Activated naive CD4-positive, alpha-beta T cell treated with anti-CD3 and anti-CD28 coated beads, Interleukin-2, amount 50 U/mL, for 24 hours (primary cell): ENCODE measurements around the gene ERN1.
A peak's percentile ranks its signal among the peaks of the same experiment; 100 is the strongest.

Source experiments
- H3K27ac Mint-ChIP-seq: one replicate; pipeline ENCODE4 v1.8.0; 2021; ENCODE audit warnings: mild to moderate bottlenecking, mixed read lengths
- H3K27me3 Mint-ChIP-seq: one replicate; pipeline ENCODE4 v1.8.0; 2021; ENCODE audit warnings: mixed read lengths
- H3K36me3 Mint-ChIP-seq: one replicate; pipeline ENCODE4 v1.8.0; 2021; ENCODE audit warnings: mixed read lengths
- H3K4me1 Mint-ChIP-seq: one replicate; pipeline ENCODE4 v1.8.0; 2021; ENCODE audit warnings: mixed read lengths
- H3K4me3 Mint-ChIP-seq: one replicate; pipeline ENCODE4 v1.8.0; 2021; ENCODE audit warnings: mild to moderate bottlenecking, mixed read lengths
- H3K9me3 Mint-ChIP-seq: one replicate; pipeline ENCODE4 v1.8.0; 2021; ENCODE audit warnings: mixed read lengths

The ERN1 gene

DNA sequence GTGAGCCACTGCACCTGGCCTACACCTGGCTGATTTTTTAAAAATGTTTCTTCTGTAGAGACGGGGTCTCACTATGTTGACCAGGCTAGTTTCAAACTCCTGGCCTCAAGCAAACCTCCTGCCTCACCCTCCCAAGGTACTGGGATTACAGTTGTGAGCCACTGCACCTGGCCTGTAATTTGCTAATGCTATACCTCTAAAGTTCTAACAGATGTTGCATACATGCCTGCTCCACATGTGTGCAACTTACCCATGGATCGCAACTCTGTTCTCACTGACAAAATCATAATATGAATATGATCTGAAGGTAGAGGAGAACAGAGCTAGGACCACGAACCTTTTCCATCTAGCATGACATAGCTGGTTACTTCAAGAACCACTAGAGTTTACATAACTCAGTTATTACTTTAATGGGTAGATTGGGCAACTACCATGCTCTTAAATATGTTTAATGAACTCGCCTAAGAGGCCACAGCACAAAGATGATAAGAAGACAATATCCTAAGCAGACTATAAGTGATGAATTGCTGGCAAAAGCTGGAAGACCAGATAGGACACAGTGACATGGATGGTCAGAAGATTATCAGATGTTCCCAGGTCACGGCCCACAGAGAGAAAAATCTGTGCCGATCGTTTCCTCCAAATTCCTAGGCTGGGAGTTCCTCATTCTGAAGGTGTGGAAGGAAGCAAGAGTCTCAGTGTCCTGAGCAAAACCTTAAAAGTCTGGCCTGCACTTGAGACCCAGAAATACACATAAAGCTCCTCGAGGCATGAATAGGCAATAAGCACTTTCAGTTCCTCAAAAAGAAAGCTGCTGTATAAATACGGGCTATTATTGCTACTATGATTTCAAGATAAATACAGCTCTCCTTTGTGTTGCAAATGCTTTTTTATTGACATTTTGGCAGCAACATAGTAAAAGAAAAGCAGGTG lies 55.9 kb downstream of the ERN1 start:
- peaks cover 38% of the 10 kb centered on the region for H3K36me3 Mint-ChIP-seq
- no peaks in the 10 kb centered on the region for H3K4me1 Mint-ChIP-seq
- H3K4me3 Mint-ChIP-seq = no peak overlapping the region
- H3K9me3 Mint-ChIP-seq = peaks cover 4% of the 10 kb centered on the region
- no peak overlapping the region for H3K27ac Mint-ChIP-seq
- H3K27me3 Mint-ChIP-seq = no peaks in the 10 kb centered on the region

DNA sequence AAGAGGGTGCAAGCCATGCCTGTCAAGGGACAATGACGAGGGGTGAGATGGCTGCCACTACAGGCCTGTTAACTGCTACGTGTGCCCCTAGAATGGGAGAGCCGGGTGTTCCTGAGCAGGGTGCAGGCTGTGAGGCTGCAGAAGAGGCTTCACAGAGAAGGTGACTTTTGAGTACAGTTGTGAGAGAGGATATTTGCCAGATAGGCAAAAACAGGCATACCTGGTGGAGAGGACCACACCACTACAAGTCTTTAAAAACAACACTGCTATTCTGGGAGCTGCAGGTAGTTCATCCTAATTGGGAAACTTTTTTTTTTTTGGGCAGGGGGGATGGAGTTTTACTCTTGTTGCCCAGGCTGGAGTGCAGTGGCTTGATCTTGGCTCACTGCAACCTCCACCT lies 58.8 kb downstream of the ERN1 start:
- no peak overlapping the region for H3K27ac Mint-ChIP-seq
- no peak overlapping the region for H3K4me3 Mint-ChIP-seq
- H3K9me3 Mint-ChIP-seq = peaks cover 8% of the 10 kb centered on the region
- no peaks in the 10 kb centered on the region for H3K27me3 Mint-ChIP-seq
- peaks cover 48% of the 10 kb centered on the region for H3K36me3 Mint-ChIP-seq
- H3K4me1 Mint-ChIP-seq = peaks cover 19% of the 10 kb centered on the region

DNA sequence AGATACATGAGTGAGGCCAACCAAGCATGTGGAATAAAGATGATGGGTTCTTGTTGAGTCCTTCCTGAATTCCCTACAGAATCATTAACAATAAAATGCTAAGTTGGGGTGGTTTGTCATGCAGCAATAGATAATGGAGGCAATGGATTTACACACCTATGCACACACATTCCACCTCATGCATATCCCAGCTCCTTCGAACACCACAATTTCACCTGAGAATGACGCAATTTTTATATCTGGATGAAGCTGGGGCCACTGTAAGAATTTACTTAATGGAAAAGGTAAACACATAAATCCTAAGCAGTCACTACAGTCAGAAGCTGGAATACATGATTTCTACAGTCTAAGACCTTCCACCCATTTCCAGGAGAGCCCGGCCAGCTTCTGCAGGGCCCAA lies 59.7 kb downstream of the ERN1 start:
- H3K4me1 Mint-ChIP-seq = peaks cover 26% of the 10 kb centered on the region
- no peaks in the 10 kb centered on the region for H3K27me3 Mint-ChIP-seq
- no peak overlapping the region for H3K4me3 Mint-ChIP-seq
- H3K27ac Mint-ChIP-seq = no peak overlapping the region
- H3K9me3 Mint-ChIP-seq = peaks cover 8% of the 10 kb centered on the region
- peaks cover 44% of the 10 kb centered on the region for H3K36me3 Mint-ChIP-seq

DNA sequence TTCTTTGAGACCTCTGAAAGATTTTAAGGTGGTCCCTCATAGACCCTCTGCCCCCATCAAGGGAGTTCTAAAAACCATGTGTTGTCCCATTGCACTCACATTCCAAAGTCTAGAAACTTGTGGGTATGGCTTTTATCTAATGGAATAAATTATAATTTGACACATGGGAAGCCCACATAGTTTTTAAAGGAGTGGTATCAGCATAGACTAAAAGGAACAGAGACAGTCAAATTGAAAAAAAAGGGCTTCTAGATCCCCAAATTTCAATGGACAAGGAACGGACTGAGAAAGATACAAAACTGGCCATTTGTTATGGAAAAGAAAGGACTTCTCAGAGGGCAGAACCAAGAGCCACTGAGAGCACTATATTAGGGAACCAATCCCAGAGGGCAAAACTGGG lies 60.8 kb downstream of the ERN1 start:
- Mint-ChIP-seq H3K27me3 (no peaks in the 10 kb centered on the region), H3K9me3 (peaks cover 8% of the 10 kb centered on the region), H3K27ac (peak overlapping the region; percentile 35), H3K4me1 (peaks cover 35% of the 10 kb centered on the region), H3K4me3 (no peak overlapping the region), H3K36me3 (peaks cover 45% of the 10 kb centered on the region)

DNA sequence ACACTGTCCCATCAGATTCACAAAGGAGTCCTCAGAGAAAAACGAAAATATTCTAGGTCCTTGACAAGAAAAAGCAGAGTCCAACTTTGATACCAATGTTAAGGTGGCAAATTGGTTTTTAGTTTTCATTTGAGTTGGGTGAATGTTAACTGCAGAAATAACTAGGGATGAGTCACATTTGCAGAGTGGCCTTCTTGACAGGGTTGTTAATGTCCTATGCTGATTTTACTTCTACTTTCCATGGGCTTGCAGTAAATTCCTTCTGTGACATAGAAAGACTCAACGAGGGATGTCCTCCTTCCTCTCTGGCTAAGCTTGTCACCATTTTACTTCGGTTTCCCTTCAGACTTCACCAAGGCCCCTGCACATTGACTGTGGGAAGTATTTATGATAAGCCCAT lies 62.3 kb downstream of the ERN1 start:
- Mint-ChIP-seq H3K4me3 (peak overlapping the region; percentile 47), H3K9me3 (peaks cover 8% of the 10 kb centered on the region), H3K36me3 (peaks cover 43% of the 10 kb centered on the region), H3K27me3 (no peaks in the 10 kb centered on the region), H3K4me1 (peaks cover 48% of the 10 kb centered on the region), H3K27ac (peak overlapping the region; percentile 79)

DNA sequence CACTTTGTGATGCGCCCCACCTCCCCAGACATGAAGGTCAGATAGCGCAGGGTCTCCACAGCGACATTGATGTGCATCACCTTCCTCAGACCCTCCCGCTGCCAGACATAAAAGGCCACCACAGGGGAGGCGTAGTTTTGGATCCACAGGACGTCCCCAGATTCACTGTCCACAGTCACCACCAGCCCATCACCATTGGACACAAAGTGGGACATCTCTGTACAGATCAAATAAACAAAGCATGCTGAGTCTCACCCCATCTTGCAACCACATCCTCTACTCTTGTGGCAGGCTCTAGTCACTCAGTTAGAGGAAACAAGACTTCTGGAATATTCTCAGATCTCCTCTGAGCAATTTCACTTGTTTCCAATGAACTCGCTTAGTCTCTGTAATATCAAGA lies 63.2 kb downstream of the ERN1 start:
- Mint-ChIP-seq H3K27me3 (no peaks in the 10 kb centered on the region), H3K27ac (peak overlapping the region; percentile 88), H3K36me3 (peaks cover 37% of the 10 kb centered on the region), H3K4me1 (peaks cover 48% of the 10 kb centered on the region), H3K9me3 (peaks cover 8% of the 10 kb centered on the region), H3K4me3 (peak overlapping the region; percentile 56)

DNA sequence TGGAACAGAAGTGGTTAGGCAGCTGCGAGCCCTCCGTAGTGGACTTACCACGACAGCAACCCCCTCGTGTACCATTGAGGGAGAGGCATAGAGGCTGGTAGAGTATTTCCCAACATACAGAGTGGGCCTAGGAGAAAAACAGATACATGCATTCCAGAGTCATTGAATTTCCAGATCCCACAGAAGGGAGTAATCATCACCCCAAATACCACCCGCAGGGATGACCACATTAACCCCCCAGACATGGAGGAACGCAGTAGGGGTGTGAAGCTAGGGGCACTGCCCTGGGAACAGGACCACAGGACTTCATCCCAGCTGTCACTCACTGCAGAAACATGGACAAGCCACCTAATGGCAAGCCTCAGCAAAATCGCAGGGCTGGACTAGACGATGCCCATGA lies 64.8 kb downstream of the ERN1 start:
- Mint-ChIP-seq H3K4me1 (peaks cover 58% of the 10 kb centered on the region), H3K27me3 (no peaks in the 10 kb centered on the region), H3K4me3 (no peak overlapping the region), H3K9me3 (peaks cover 4% of the 10 kb centered on the region), H3K36me3 (peaks cover 33% of the 10 kb centered on the region), H3K27ac (no peak overlapping the region)

DNA sequence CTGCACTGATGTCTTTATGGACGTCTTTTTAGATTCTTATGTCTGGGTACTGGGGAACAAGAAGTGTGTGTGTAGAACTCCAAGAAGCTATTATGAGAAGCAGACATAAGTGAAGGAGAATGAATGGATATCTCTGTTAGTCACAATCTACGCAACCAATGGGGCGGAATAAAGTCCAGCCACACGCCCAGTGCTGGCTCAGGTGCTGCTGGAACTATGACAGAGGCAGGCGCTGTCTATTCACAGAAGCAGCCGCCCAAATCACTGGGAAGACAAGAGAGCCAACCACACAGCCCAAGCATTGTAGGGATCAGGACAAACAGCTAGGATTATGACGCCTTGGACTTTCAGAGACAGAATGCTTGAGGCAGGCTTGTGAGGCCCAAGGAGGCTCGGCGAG lies 65.6 kb downstream of the ERN1 start:
- H3K9me3 Mint-ChIP-seq = peaks cover 4% of the 10 kb centered on the region
- no peak overlapping the region for H3K27ac Mint-ChIP-seq
- H3K4me3 Mint-ChIP-seq = peak overlapping the region; percentile 40
- H3K4me1 Mint-ChIP-seq = peaks cover 61% of the 10 kb centered on the region
- H3K36me3 Mint-ChIP-seq = peaks cover 30% of the 10 kb centered on the region
- no peaks in the 10 kb centered on the region for H3K27me3 Mint-ChIP-seq

DNA sequence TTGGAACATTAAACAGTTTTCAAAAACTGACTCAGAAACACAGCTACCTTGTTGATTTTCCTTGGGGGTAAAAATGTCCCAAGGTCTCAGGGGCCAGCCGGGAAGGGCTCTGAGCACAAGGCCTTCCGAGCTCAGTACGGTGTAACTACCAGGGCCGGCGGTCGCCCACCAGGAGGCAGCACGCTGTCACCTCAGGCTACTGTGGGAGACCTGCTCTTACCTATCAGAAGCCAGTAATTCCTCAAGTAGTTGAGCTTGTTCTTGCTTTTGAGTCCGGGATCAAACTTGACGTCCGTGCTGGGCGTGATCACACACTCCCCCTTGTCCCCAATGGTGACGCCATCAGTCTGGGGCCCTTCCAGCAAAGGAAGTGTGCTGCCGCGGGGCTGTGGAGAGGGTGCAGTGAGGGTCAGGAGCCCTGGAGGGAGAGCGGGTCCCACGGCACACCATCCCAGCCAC lies 66.1 kb downstream of the ERN1 start:
- Mint-ChIP-seq H3K27me3 (no peaks in the 10 kb centered on the region), H3K9me3 (peaks cover 4% of the 10 kb centered on the region), H3K27ac (no peak overlapping the region), H3K36me3 (peaks cover 26% of the 10 kb centered on the region), H3K4me1 (peaks cover 62% of the 10 kb centered on the region), H3K4me3 (peak overlapping the region; percentile 17)

DNA sequence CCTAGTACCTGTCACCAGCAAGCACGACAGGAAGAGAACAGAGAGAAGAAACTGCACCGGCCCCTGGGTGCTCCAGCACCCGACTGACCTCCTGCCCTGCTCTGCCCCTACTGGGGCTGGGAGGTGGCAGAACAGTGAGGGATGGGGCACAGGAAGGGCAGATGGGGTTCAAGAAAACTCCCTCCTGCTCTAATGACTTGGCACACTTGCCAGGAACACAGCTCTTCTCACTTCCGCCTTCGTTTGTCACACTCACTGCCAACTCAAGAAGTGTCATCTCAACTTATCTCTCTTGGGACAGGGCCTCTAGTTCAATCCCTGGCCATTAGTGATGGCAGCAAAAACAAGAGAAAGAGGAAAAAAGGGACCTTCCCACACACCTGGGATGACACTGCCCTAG lies 66.9 kb downstream of the ERN1 start:
- no peak overlapping the region for H3K4me3 Mint-ChIP-seq
- H3K27ac Mint-ChIP-seq = peak overlapping the region; percentile 35
- H3K9me3 Mint-ChIP-seq = no peaks in the 10 kb centered on the region
- no peaks in the 10 kb centered on the region for H3K27me3 Mint-ChIP-seq
- peaks cover 65% of the 10 kb centered on the region for H3K4me1 Mint-ChIP-seq
- H3K36me3 Mint-ChIP-seq = peaks cover 24% of the 10 kb centered on the region

DNA sequence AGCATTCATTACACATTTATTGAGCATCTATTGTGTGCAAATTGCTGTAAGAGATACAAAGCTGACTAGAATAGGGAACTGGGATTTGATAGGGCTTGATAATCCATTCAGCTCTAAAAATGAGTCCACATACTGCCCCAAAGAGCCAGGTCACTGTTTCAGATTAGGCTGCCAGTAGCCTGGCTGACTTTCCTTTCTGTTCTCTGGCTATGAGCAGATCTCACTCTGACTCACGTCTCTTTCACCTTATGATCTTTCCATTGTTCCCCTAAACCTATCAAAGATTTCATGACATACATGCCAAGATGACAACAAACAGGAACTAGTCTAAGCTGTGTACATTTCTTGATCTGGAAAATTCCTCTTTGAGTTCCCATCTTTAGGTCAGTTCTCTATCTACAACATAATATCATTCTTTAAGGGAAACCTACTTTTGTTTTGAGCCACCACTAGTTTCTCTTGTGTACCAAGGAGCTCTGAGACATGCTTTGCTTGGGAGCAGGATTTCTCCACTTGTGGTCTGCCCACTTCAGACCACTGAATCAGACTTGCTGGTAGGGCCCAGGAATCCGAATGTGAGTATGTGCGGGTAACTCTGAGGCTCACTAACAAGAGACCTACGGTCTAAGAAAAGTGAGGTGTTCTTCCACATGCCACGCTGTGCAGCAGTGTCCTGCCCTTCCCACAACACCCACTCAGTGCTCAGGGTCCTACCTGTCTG lies 68.6 kb downstream of the ERN1 start:
- Mint-ChIP-seq H3K36me3 (peaks cover 21% of the 10 kb centered on the region), H3K27me3 (no peaks in the 10 kb centered on the region), H3K4me1 (peaks cover 56% of the 10 kb centered on the region), H3K27ac (peak overlapping the region; percentile 10), H3K9me3 (no peaks in the 10 kb centered on the region), H3K4me3 (no peak overlapping the region)

DNA sequence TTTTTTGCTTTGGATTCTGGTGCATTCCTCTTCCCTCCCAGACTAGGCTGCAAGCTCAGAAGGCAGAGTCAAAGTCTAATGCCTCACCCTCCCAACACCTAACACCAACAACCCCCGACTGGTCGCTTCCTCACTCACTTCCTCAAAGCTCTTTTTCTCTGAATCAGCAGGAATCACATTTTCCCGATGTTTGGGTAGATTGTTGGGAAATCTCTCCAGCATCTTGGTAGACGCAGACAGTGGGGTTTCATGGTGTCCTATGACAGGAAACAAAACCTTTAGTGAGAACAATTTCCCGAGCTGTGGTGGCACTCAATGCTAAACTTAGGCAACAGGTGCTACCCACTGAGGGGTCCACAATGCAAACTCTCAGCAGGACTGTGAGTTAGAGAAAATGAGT lies 69.6 kb downstream of the ERN1 start:
- Mint-ChIP-seq H3K4me3 (no peak overlapping the region), H3K27ac (peak overlapping the region; percentile 69), H3K27me3 (no peaks in the 10 kb centered on the region), H3K4me1 (peaks cover 54% of the 10 kb centered on the region), H3K36me3 (peaks cover 21% of the 10 kb centered on the region), H3K9me3 (no peaks in the 10 kb centered on the region)

DNA sequence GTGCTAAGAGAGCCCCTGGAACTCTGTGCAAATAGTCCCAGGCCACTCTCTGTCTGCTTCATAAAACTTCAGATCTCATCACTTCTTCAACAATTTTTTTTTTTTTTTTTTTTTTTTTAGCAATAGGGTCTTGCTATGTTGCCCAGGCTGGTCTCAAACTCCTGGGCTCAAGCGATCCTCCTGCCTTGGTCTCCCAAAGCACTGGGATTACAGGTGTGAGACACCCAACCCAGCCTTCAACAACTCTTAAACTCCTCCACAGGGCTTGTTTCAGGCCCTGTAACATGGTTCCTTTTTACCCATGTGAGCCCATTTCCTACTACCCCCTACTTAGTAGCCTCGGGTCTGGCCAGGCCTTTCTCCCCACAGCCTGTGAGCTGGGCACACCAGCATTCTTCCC lies 70.2 kb downstream of the ERN1 start:
- Mint-ChIP-seq H3K9me3 (no peaks in the 10 kb centered on the region), H3K36me3 (peaks cover 21% of the 10 kb centered on the region), H3K4me3 (no peak overlapping the region), H3K27ac (peak overlapping the region; percentile 69), H3K4me1 (peaks cover 51% of the 10 kb centered on the region), H3K27me3 (no peaks in the 10 kb centered on the region)

DNA sequence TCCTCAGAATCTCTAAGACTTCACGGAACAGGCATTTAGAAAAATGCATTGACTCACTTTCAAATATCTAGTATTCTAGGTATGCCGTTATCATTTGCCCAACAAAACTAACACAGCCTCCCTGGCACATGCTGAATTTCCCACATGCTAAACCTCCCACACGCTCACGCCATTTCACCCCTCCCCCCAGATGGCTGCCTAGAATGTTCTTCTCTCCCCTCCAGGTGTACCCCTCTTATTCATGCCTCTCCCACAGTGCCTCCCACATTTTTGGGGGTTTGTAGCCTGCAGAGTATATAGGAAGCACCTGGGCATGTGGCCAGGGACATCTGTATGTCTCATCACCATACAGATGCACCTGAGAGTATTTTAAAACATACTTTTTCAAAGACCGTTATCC lies 71.3 kb downstream of the ERN1 start:
- Mint-ChIP-seq H3K27ac (no peak overlapping the region), H3K4me1 (peaks cover 40% of the 10 kb centered on the region)

DNA sequence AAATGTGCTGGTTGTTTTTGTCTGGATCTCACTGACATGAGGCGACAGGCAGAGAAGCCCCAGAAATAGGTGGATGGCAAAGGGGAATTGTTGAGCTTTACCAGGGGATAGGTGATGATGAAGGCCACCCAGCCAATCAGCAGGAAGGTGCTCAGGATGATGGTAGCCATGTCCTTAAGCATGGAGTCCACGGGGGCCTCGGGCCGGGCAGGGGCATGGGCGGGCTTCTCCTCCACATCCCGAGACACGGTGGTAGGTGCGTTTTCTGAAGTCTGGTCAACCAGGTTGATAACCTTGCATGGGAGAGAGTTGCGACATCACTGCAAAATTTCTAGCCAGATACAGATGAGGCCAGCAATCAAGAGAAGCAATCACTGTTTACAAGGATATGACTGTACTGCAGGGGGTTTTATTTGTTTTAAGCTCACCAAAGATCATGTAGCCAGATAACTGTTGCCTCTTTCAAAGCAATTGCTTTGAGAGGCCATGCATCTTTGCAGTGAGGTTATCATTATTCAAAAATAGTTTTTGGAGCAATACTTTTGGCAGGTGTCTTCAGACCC lies 72.2 kb downstream of the ERN1 start:
- Mint-ChIP-seq H3K27ac (no peak overlapping the region), H3K36me3 (peaks cover 23% of the 10 kb centered on the region), H3K4me3 (no peak overlapping the region), H3K27me3 (no peaks in the 10 kb centered on the region), H3K4me1 (peaks cover 32% of the 10 kb centered on the region), H3K9me3 (no peaks in the 10 kb centered on the region)

More for the DNA sequence above, 71.3 kb downstream of the ERN1 start:
- peaks cover 19% of the 10 kb centered on the region for H3K36me3 Mint-ChIP-seq
- H3K27me3 Mint-ChIP-seq = no peaks in the 10 kb centered on the region
- H3K4me3 Mint-ChIP-seq = no peak overlapping the region
- no peaks in the 10 kb centered on the region for H3K9me3 Mint-ChIP-seq
